Activated naive CD4-positive, alpha-beta T cell treated with anti-CD3 and anti-CD28 coated beads, Interleukin-2, amount 50 U/mL, for 72 hours (primary cell): ENCODE results near the gene MCM7. TPM values are rescaled to one million over a fixed set of nuclear protein-coding genes. Genes with fewer than 3 reads are reported as not detected.
"Not testable (repeated sequence)": the region's sequence is repeated elsewhere in the genome, so short reads cannot be mapped to it uniquely, and the experiment has no call there.

Source experiments
- ATAC-seq, 2 donors: fragments of 150-1000 bp; cut with Tn5 transposase; 2 replicates each; pipeline ENCODE4 v1.10.0; 2021; ENCODE audit warnings: mild to moderate bottlenecking in 2 of 2, moderate library complexity in 2 of 2
- DNase-seq, 2 donors: peaks; one replicate each; pipeline ENCODE4 v3.0.0; 2021 to 2022; ENCODE audit warnings: low spot score in 2 of 2
- H3K27ac Mint-ChIP-seq, 2 donors: one replicate each; pipeline ENCODE4 v1.8.0; 2022; ENCODE audit warnings: mild to moderate bottlenecking in 2 of 2, mixed read lengths in 2 of 2
- H3K36me3 Mint-ChIP-seq, 2 donors: one replicate each; pipeline ENCODE4 v1.8.0; 2022; ENCODE audit warnings: mixed read lengths in 2 of 2
- H3K9me3 Mint-ChIP-seq, 2 donors: one replicate each; pipeline ENCODE4 v1.8.0; 2022; ENCODE audit warnings: mixed read lengths in 2 of 2
- total RNA-seq, 2 donors: library from RNA; stranded (reverse); gene quantifications; one replicate each; pipeline ENCODE4 v1.2.3, GENCODE V29; 2022

The MCM7 gene
- total RNA-seq: 100 to 1,000 TPM; 291 to 375 TPM

DNA sequence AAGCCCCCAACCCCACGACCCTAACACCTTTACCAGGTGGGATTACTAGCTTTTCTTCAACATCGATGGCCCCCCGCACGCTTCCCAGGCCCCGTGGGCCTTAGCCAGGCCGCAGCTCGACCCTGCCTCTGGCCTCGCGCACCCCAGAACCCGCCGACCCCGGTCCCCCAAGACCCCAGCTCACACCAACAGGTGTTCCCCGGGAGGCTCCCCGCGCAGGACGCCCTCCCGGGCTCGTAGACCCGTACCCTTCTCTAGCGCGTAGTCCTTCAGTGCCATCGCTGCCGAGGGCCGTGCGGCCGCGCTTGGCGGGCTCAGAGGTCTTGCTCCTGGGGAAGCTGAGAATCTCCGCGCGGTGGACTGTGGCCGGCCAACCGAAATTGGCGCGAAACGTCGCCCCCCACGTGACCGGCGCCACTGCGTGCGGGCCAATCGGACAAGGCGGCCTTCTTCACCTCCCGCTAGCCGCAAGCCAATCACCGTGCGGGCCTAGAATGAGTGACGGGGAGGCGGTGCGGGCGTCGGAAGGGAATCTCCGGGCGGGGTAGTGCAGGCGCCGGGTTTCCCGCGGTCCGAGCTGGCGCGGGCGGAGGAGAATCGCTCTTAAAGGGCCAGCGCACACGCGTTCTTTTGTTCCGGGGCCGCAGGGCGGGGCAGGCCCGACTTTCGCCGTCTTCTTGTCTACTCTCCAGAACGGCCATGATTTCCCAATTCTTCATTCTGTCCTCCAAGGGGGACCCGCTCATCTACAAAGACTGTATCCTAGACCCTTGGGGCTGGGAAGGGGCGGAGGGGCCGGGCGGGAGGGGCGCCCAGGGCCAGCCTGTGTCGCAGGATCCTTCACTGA lies at the start of gene MCM7, which contains the start of gene AP4M1:
Gene MCM7, minus strand, starts transcription at position 382 of the 847 bp plus-strand sequence. Its CDS starts 103 bp downstream, at position 279.
Gene AP4M1, plus strand, starts transcription at position 628 of the 847 bp plus-strand sequence. Its CDS starts 72 bp downstream, at position 700.
- Mint-ChIP-seq H3K36me3 (peaks cover 34 to 37% of the 10 kb centered on the region in 2 donors), H3K9me3 (no peaks in the 10 kb centered on the region), H3K27ac (peak within 1 kb of the TSS; percentile 88 to 96)
- ATAC-seq (peak; percentile 91 to 94), DNase-seq (peak; percentile 97 to 98)

DNA sequence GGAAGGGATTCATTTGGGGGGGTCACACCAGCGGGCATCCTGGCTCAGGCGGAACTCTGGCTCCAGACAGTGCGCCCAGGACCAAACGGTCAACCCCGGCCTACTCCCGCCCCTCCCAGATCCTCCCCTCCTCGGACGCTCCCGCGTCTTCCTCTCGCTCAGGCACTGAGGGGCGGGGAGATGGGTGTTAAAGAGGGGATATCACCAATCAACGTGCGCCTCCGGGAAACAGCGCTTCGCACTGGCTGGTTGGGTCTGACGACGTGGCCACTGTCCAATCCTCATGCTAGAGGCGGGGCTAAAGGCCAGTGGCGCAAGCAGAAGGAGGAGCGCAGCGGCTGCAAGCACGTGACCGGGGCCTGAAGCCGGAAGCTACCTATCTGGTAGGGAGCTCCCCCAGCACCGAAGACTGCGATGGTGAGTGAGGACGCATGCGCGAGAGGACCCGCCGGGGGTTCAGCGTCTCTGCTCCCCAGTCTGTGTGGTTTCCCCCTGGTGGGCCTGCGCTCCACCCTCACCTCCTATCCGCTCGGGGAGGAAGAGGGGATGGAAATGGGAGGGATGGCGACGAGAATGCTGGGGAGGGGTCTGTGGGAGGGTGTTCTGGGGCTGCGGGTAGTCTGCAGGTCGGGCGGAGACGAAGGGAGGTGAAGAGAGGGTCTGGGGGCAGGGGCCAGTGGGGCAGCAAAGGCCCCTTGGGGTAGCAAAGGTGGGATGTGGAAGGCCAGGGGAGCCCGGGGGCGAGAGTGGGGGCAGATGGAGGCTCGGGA lies 47.5 kb upstream of the MCM7 start, which contains the start of gene LAMTOR4:
Gene LAMTOR4, plus strand, starts transcription at position 360 of the 770 bp plus-strand sequence. Its CDS starts 55 bp downstream, at position 415.
- ATAC-seq (peak; percentile 97 to 98), DNase-seq (peak; percentile 96 to 99)
- Mint-ChIP-seq H3K27ac (peak within 1 kb of the TSS; percentile 80 to 98), H3K9me3 (no peaks in the 10 kb centered on the region), H3K36me3 (peaks cover 21 to 24% of the 10 kb centered on the region in 2 donors)

- ATAC-seq (no peak), DNase-seq (no peak)
- Mint-ChIP-seq H3K27ac (peak overlapping the region; percentile 80 to 98), H3K36me3 (peaks cover 21 to 24% of the 10 kb centered on the region in 2 donors), H3K9me3 (no peaks in the 10 kb centered on the region)
These were observed 47.0 kb upstream of the MCM7 start for GRCh38 chr7:100148225-100148558.

- DNase-seq (no peak), ATAC-seq (no peak)
- no peaks in the 10 kb centered on the region for H3K9me3 Mint-ChIP-seq
- no peak overlapping the region for H3K27ac Mint-ChIP-seq
- H3K36me3 Mint-ChIP-seq: peaks cover 15 to 24% of the 10 kb centered on the region in 2 donors
These were observed 46.1 kb upstream of the MCM7 start for GRCh38 chr7:100147278-100147677.

DNA sequence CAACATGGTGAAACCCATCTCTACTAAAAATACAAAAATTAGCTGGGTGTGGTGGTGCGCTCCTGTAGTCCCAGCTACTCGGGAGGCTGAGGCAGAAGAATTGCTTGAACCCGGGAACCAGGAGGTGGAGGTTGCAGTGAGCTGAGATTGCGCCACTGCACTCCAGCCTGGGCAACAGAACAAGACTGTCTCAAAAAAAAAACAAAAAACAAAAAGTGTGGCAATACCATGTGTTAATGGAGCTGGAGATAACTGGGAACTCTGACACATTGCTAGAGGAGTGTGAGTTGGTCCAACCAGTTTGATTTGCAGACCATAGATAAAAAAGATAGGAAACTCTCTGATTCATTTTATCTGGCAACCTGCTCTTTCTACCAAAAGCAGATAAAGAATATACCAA lies 45.2 kb upstream of the MCM7 start:
- peaks cover 14 to 24% of the 10 kb centered on the region in 2 donors for H3K36me3 Mint-ChIP-seq
- not testable (repeated sequence) for H3K9me3 Mint-ChIP-seq, DNase-seq, H3K27ac Mint-ChIP-seq, ATAC-seq

GRCh38 chr7:100142461-100142860 lies 41.3 kb upstream of the MCM7 start:
- peaks cover 0 to 4% of the 10 kb centered on the region in 2 donors for H3K36me3 Mint-ChIP-seq
- no peak overlapping the region for H3K27ac Mint-ChIP-seq
- ATAC-seq (no peak), DNase-seq (no peak)
- no peaks in the 10 kb centered on the region for H3K9me3 Mint-ChIP-seq

- no peaks in the 10 kb centered on the region for H3K9me3 Mint-ChIP-seq
- H3K36me3 Mint-ChIP-seq: peaks cover 0 to 4% of the 10 kb centered on the region in 2 donors
- no peak for DNase-seq
- no peak overlapping the region for H3K27ac Mint-ChIP-seq
- ATAC-seq: peak; percentile 13 to 18
These were observed 40.4 kb upstream of the MCM7 start for GRCh38 chr7:100141555-100141949.

DNA sequence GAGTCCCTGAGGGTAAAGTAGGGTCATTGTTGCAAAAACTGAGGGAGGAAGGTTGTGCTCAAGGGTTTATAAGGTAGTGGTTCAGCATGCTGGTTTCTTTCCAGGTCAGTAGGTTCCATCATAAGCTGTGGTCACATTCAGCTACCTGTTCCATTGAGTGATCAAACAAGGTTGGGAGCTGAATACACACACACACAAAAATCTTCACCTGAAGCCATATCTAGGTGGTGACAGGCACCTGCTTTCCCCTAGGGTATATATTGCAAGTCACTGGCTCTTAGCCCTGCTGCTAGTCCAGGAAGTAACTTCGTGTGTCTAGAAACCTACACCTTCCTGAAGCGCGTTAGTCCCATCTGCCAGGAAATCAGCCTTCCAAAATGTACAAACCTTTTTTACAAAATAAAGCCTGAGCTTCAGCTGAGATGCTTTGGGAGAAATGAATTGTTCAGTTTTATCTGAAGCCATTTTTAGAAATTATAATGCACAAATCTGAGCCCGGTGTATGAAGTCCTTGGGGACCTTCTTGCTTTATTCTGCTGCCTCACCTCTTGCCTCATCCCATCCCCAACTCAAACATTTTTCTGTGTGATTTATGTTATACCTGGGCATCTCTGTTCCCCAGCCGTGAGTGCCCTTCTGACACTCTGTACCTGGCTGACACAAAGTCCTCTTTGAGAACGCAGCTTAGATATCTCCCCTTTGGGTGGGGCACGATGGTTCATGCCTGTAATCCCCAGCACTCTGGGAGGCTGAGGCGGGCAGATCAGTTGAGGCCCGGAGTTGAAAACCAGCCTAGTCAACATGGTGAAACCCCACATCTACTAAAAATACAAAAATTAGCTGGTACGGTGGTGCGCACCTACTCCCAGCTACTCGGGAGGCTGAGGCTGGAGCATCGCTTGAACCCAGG lies 36.9 kb upstream of the MCM7 start:
- no peak overlapping the region for H3K27ac Mint-ChIP-seq
- ATAC-seq: peak; percentile 34 to 45

DNA sequence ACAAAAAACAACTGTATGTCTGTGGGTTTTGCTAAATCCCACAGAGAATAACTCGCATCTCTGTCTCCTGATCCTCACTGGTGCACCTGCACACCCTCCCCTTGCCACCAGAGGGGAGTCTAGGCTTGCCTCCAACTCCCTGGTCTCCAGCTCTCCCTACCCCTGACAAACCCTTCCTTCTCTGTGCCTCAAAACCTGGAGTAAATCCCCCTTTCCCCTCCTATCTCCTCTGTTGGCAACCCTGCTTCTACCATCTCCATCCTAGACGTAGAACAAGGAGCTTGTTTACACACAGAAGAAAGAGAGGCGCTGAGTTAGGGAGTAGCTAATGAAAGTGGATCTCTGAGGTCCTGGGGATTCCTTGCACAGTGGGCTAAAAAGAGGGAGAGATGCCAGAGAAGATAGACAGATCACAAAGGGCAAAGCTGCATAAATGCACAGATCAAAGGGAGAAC lies 31.5 kb upstream of the MCM7 start:
- Mint-ChIP-seq H3K36me3 (no peaks in the 10 kb centered on the region), H3K27ac (peak overlapping the region in 1 of 2 donors; percentile 11), H3K9me3 (no peaks in the 10 kb centered on the region)
- ATAC-seq (peak; percentile 79 to 83), DNase-seq (peak in 1 of 2 donors; percentile 61)

More for the DNA sequence above, 36.9 kb upstream of the MCM7 start:
- no peaks in the 10 kb centered on the region for H3K9me3 Mint-ChIP-seq
- peaks cover 0 to 4% of the 10 kb centered on the region in 2 donors for H3K36me3 Mint-ChIP-seq
- DNase-seq: no peak

GRCh38 chr7:100132126-100132525 lies 30.9 kb upstream of the MCM7 start:
- H3K27ac Mint-ChIP-seq: no peak overlapping the region
- DNase-seq (no peak), ATAC-seq (no peak)
- no peaks in the 10 kb centered on the region for H3K9me3 Mint-ChIP-seq
- peaks cover 0 to under 1% of the 10 kb centered on the region in 2 donors for H3K36me3 Mint-ChIP-seq

DNA sequence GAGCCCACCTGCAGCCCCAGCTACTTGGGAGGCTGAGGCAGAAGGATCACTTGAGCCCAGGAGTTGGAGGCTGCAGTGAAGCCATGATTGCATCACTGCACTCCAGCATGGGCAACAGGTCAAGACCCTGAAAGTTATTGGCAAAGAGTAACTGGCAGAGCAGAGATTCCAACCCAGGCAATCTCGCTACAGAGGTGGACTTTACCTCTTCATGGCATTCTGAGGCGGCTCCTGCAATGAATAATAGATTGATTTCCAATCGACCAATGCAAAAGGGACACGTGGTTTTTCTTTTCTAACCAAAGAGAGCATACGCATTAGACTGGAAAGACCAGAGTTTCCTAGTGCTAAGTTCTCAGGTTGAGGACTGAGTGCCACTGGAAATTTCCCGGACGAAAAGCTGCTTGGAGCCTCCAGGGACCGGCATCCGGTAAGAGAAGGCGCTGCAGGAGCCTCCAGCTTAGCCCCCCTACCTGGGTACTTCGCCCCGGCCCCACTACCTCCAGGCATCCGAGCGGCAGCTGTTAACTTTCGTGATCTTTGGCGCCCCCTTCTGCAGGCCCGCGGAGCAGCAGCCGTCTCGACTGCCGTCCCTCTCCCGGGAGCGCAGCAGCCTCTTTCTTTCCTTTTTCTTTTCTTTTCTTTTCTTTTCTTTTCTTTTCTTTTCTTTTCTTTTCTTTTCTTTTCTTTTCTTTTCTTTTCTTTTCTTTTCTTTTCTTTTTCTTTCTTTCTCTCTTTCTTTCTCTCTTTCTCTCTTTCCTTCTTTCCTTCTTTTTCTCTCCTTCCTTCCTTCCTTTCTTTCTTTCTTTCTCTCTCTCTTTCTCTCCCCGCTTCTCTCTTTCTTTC lies 29.6 kb upstream of the MCM7 start:
- H3K9me3 Mint-ChIP-seq: no peaks in the 10 kb centered on the region
- peaks cover 11 to 13% of the 10 kb centered on the region in 2 donors for H3K36me3 Mint-ChIP-seq
- peak; percentile 21 to 24 for ATAC-seq
- no peak overlapping the region for H3K27ac Mint-ChIP-seq
- DNase-seq: peak; percentile 83 to 96

- H3K9me3 Mint-ChIP-seq, ATAC-seq, H3K27ac Mint-ChIP-seq, DNase-seq: not testable (repeated sequence)
- peaks cover 11 to 17% of the 10 kb centered on the region in 2 donors for H3K36me3 Mint-ChIP-seq
These were observed 29.0 kb upstream of the MCM7 start for GRCh38 chr7:100130220-100130607.

GRCh38 chr7:100128637-100128963 lies 27.4 kb upstream of the MCM7 start:
- ATAC-seq: no peak
- Mint-ChIP-seq H3K36me3 (peaks cover 17% of the 10 kb centered on the region in 2 donors), H3K27ac (no peak overlapping the region), H3K9me3 (no peaks in the 10 kb centered on the region)
- DNase-seq: no peak

DNA sequence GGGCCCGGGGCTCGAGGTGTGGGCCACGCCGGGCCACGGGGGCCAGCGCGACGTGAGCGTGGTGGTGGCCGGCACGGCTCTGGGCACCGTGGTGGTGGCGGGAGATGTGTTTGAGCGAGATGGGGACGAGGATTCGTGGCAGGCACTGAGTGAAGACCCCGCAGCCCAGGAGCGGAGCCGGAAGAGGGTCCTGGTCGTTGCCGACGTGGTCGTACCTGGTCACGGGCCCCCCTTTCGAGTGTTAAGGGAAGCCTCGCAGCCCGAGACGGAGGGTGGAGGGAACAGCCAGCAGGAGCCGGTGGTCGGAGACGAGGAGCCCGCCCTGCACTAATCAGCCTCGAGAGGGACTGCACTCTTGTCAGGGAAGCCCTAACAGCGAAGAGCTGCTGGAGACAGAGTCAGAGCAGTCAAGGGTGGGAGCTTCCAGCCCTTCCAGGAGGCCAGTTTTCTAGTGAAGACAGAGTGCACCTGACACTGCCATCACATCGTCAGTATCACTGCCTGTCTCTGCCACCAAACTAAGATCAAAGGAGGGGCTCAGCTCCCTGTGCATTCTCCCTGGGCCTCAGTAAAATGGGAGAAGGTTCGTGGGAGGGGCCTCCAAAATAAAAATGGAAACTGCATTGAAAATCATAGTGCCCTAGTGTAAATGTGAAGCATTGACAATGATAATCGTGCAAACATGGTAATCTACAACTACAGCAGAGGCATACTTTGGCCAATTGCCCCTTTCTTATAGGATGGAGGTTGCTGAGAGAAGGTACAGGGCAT lies 26.9 kb upstream of the MCM7 start:
- no peaks in the 10 kb centered on the region for H3K9me3 Mint-ChIP-seq
- H3K36me3 Mint-ChIP-seq: peaks cover 17% of the 10 kb centered on the region in 2 donors
- ATAC-seq: no peak
- peak in 1 of 2 donors; percentile 30 for DNase-seq
- peak overlapping the region; percentile 50 to 94 for H3K27ac Mint-ChIP-seq
